Neural cell (in vitro differentiated cells): ENCODE results near the gene ACBD6. TPM values are rescaled to one million over a fixed set of nuclear protein-coding genes. Genes with fewer than 3 reads are reported as not detected.

Experiments
- H2AFZ ChIP-seq: fragments of 200-600, 300-800 bp; sonication (generic), shearing (Covaris generic); 2 replicates; pipeline ENCODE4 v1.6.0; 2014; ENCODE audit warnings: low read depth, mild to moderate bottlenecking, antibody characterized with exemption, low read length, moderate library complexity
- H3F3A ChIP-seq: fragments of 200-600 bp; shearing (Covaris generic); 2 replicates; pipeline ENCODE4 v1.6.1; 2016; ENCODE audit warnings: mild to moderate bottlenecking, moderate library complexity, mixed read lengths, antibody characterized with exemption, low read length; ENCODE audit not compliant: insufficient read depth, poor library complexity, severe bottlenecking
- H3K27ac ChIP-seq: fragments of 200-600, 300-800 bp; sonication (generic), shearing (Covaris generic); 2 replicates; pipeline ENCODE4 v1.5.1; 2014; ENCODE audit warnings: mild to moderate bottlenecking, low read length, moderate library complexity
- H3K27me3 ChIP-seq: fragments of 300-800, 200-600 bp; sonication (generic), shearing (Covaris generic); 2 replicates; pipeline ENCODE4 v1.6.0; 2014; ENCODE audit warnings: mild to moderate bottlenecking, low read depth, low read length, moderate library complexity; ENCODE audit not compliant: insufficient read depth
- H3K36me3 ChIP-seq: fragments of 300-800, 200-600 bp; sonication (generic), shearing (Covaris generic); 2 replicates; pipeline ENCODE4 v1.5.1; 2014; ENCODE audit warnings: mild to moderate bottlenecking, antibody characterized with exemption, low read length, moderate library complexity; ENCODE audit not compliant: insufficient read depth
- H3K4me2 ChIP-seq: fragments of 300-800, 200-600 bp; sonication (generic), shearing (Covaris generic); 2 replicates; pipeline ENCODE4 v1.6.0; 2014; ENCODE audit warnings: mild to moderate bottlenecking, low read length
- H3K4me3 ChIP-seq: fragments of 300-800, 200-600 bp; sonication (generic), shearing (Covaris generic); 2 replicates; pipeline ENCODE4 v1.5.1; 2014; ENCODE audit warnings: mild to moderate bottlenecking, low read length, moderate library complexity
- H3K79me2 ChIP-seq: fragments of 200-600 bp; shearing (Covaris generic); replicated peaks from 2 replicates; pipeline ENCODE4 v1.6.0; 2014; ENCODE audit warnings: mild to moderate bottlenecking, low read length, moderate library complexity; ENCODE audit not compliant: insufficient read depth
- H3K9ac ChIP-seq: fragments of 300-800, 200-600 bp; sonication (generic), shearing (Covaris generic); 2 replicates; pipeline ENCODE4 v1.6.1; 2016; ENCODE audit warnings: mild to moderate bottlenecking, low read length, mixed read lengths
- H3K9me2 ChIP-seq: fragments of 200-600 bp; shearing (Covaris generic); 2 replicates; pipeline ENCODE4 v1.6.1; 2016; ENCODE audit warnings: mild to moderate bottlenecking, low read length, mixed read lengths; ENCODE audit not compliant: insufficient read depth
- H3K9me3 ChIP-seq: fragments of 200-600, 300-800 bp; sonication (generic), shearing (Covaris generic); 2 replicates; pipeline ENCODE4 v1.6.1; 2016; ENCODE audit warnings: mild to moderate bottlenecking, mixed run types, low read length, moderate library complexity, mixed read lengths
- H4K20me1 ChIP-seq: fragments of 200-600 bp; shearing (Covaris generic); 2 replicates; pipeline ENCODE4 v1.6.1; 2016; ENCODE audit warnings: mild to moderate bottlenecking, mixed run types; ENCODE audit not compliant: insufficient read depth
- CTCF ChIP-seq: fragments of 450-650 bp; IDR thresholded peaks from 2 replicates; pipeline ENCODE4 v1.5.1; 2014; ENCODE audit warnings: antibody characterized with exemption, mild to moderate bottlenecking, moderate library complexity; ENCODE audit not compliant: poor library complexity, severe bottlenecking
- EZH2 ChIP-seq: fragments of 200-600, 300-800 bp; shearing (Covaris generic), sonication (generic); IDR thresholded peaks from 2 replicates; pipeline ENCODE4 v1.6.1; 2014; ENCODE audit warnings: antibody characterized with exemption, low read length, borderline replicate concordance, mild to moderate bottlenecking; ENCODE audit not compliant: insufficient read depth, poor library complexity, severe bottlenecking
- MXI1 ChIP-seq: fragments of 450-650 bp; conservative IDR thresholded peaks from 2 replicates; pipeline ENCODE4 v1.6.1; 2014; ENCODE audit warnings: antibody characterized with exemption, mild to moderate bottlenecking; ENCODE audit not compliant: poor library complexity, severe bottlenecking
- POLR2AphosphoS5 ChIP-seq: IDR thresholded peaks from 2 replicates; pipeline ENCODE4 v1.6.1; 2012
- RAD21 ChIP-seq: fragments of 450-650 bp; conservative IDR thresholded peaks from 2 replicates; pipeline ENCODE4 v1.6.1; 2014; ENCODE audit warnings: antibody characterized with exemption, mild to moderate bottlenecking, moderate library complexity
- SMC3 ChIP-seq: fragments of 450-650 bp; conservative IDR thresholded peaks from 2 replicates; pipeline ENCODE4 v1.6.1; 2014; ENCODE audit warnings: antibody characterized with exemption, mild to moderate bottlenecking, moderate library complexity; ENCODE audit not compliant: poor library complexity
- TAF1 ChIP-seq: IDR thresholded peaks from 2 replicates; pipeline ENCODE4 v1.6.1; 2012; ENCODE audit warnings: low read depth
- polyA plus RNA-seq: library from polyadenylated mRNA; depleted of rRNA; stranded (reverse); fragments of >200 nt; gene quantifications from 2 replicates; pipeline ENCODE4 v1.2.3, GENCODE V29; 2014
- TF ChIP-seq, protein P1 (sequence below): IDR thresholded peaks from 2 replicates; pipeline ENCODE4 v1.6.1; 2012; ENCODE audit warnings: borderline replicate concordance

Gene ACBD6
- polyA plus RNA-seq, 1 donor from 2014 or later, result 92.4 TPM

DNA sequence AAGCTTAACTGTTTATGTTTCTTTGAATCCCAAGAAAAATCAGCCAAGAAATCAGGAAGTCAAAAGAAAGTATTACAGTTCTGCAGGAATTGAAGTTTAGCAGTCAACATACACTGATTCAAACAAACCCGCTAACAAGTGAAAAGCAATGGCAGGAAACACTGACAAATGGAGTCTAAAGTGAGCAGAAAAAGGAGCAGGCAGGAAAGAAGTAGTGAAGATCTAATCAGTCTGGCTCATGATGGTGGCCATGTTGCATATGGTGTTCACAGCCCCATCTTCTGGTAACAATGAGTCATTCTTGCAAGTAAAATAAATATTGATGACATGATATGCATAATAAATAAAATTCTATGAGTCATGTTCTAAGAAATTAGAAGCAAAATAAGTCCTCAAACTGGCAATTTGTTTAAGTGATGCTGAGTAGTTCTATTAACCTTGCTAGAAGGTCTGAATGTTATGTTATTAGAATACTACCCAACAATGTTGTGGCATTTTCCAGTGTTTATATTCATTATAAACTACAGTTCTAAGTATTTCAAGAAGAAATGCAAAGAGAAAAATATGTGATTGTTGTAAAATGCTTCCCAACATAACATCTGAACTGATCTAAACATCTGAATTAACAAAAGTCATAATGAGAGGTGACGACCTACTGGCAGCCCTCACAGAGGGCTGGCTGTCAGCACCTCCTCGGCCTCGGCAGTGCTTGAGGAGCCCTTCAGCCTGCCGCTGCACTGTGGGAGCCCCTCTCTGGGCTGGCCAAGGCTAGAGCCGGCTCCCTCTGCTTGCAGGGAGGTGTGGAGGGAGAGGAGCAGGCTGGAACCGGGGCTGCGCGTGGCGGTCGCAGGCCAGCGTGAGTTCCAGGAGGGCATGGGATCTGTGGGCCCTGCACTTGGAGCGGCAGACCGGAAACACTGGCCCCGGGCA, 5.7 kb upstream of the ACBD6 start:
- Histone ChIP-seq H3K27me3 (no peaks in the 10 kb centered on the region), H2AFZ (no peak overlapping the region), H3F3A (peaks cover 3% of the 10 kb centered on the region), H3K36me3 (no peaks in the 10 kb centered on the region), H3K27ac (no peak overlapping the region), H3K79me2 (no peaks in the 10 kb centered on the region), H4K20me1 (no peaks in the 10 kb centered on the region), H3K4me3 (no peak overlapping the region), H3K9ac (no peak overlapping the region), H3K9me2 (no peaks in the 10 kb centered on the region), H3K9me3 (no peaks in the 10 kb centered on the region), H3K4me2 (no peak overlapping the region)
- TF ChIP-seq POLR2AphosphoS5, result no peak
- TF ChIP-seq, protein P1, sequence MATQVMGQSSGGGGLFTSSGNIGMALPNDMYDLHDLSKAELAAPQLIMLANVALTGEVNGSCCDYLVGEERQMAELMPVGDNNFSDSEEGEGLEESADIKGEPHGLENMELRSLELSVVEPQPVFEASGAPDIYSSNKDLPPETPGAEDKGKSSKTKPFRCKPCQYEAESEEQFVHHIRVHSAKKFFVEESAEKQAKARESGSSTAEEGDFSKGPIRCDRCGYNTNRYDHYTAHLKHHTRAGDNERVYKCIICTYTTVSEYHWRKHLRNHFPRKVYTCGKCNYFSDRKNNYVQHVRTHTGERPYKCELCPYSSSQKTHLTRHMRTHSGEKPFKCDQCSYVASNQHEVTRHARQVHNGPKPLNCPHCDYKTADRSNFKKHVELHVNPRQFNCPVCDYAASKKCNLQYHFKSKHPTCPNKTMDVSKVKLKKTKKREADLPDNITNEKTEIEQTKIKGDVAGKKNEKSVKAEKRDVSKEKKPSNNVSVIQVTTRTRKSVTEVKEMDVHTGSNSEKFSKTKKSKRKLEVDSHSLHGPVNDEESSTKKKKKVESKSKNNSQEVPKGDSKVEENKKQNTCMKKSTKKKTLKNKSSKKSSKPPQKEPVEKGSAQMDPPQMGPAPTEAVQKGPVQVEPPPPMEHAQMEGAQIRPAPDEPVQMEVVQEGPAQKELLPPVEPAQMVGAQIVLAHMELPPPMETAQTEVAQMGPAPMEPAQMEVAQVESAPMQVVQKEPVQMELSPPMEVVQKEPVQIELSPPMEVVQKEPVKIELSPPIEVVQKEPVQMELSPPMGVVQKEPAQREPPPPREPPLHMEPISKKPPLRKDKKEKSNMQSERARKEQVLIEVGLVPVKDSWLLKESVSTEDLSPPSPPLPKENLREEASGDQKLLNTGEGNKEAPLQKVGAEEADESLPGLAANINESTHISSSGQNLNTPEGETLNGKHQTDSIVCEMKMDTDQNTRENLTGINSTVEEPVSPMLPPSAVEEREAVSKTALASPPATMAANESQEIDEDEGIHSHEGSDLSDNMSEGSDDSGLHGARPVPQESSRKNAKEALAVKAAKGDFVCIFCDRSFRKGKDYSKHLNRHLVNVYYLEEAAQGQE, result no peak
- TF ChIP-seq RAD21, result no peak
- TF ChIP-seq CTCF, result no peak
- no peak for TF ChIP-seq TAF1
- no peak for TF ChIP-seq SMC3
- TF ChIP-seq MXI1, result no peak
- no peak for TF ChIP-seq EZH2

DNA sequence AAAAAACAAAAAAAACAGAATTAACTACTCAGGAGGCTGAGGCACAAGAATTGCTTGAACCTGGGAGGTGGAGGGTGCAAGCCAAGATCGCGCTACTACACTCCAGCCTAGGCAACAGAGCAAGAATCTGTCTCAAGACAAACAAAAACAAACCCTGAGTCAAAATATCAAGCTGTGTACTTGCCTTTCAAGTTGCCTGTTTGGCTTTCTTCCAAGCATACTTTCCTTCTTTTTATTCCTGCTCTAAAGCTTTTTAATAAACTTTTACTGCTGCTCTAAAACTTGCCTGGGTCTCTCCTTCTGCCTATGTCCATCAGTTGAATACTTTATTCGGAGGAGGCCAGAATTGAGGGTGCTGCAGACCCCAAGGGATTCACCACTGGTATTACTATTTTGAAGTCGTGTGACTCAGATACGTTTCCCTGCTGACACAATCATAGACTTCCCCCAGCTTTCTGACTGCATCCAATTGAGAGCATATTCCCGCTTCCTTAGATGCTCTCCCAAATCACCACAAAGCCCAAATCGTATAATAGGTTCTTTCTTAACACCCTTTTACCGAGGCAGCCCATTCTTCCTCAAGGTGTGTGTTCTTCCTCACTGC, 3.5 kb upstream of the ACBD6 start:
- no peaks in the 10 kb centered on the region for H3K27me3 ChIP-seq
- H3K4me2 ChIP-seq, result no peak overlapping the region
- TF ChIP-seq TAF1 (no peak), RAD21 (no peak), POLR2AphosphoS5 (no peak), EZH2 (no peak), MXI1 (no peak)
- H3K9me2 ChIP-seq, result no peaks in the 10 kb centered on the region
- no peaks in the 10 kb centered on the region for H4K20me1 ChIP-seq
- no peak overlapping the region for H2AFZ ChIP-seq
- no peaks in the 10 kb centered on the region for H3K36me3 ChIP-seq
- peaks cover 6% of the 10 kb centered on the region for H3F3A ChIP-seq
- no peak overlapping the region for H3K4me3 ChIP-seq
- H3K27ac ChIP-seq, result no peak overlapping the region
- no peaks in the 10 kb centered on the region for H3K9me3 ChIP-seq
- H3K79me2 ChIP-seq, result peaks cover 10% of the 10 kb centered on the region
- H3K9ac ChIP-seq, result no peak overlapping the region
